ENCODE measurements around the gene ZNF550.
"Not testable (repeated sequence)": the region's sequence is repeated elsewhere in the genome, so short reads cannot be mapped to it uniquely, and the experiment has no call there.

The ZNF550 gene

GRCh38 chr19:57527136-57527881 is 32.4 kb downstream of the ZNF550 start, which contains the start of gene ZNF549:
TSS of gene ZNF549 (plus strand) at chr19:57527356. CDS start at chr19:57527574, 218 bp downstream.
- peak; percentile 91 for DNase-seq

GRCh38 chr19:57518021-57518420 is 41.6 kb downstream of the ZNF550 start:
- not testable (repeated sequence) for DNase-seq

GRCh38 chr19:57515255-57515654 is 44.4 kb downstream of the ZNF550 start:
- DNase-seq = no peak

GRCh38 chr19:57512845-57513244 is 46.8 kb downstream of the ZNF550 start:
- DNase-seq = peak; percentile 25

- DNase-seq = no peak
Measured at GRCh38 chr19:57511484-57511883, 48.2 kb downstream of the ZNF550 start.

GRCh38 chr19:57506163-57506562 is 53.5 kb downstream of the ZNF550 start:
- no peak for DNase-seq

GRCh38 chr19:57500400-57500799 is 59.3 kb downstream of the ZNF550 start:
- DNase-seq = peak; percentile 56

- DNase-seq = peak; percentile 96
Measured at GRCh38 chr19:57499680-57500395, 59.8 kb downstream of the ZNF550 start, which contains the start of gene ZNF773. TSS of gene ZNF773 (plus strand) at chr19:57499938. CDS start at chr19:57500081, 143 bp downstream.

- DNase-seq = not testable (repeated sequence)
Measured at GRCh38 chr19:57499332-57499679, 60.4 kb downstream of the ZNF550 start.

GRCh38 chr19:57488299-57488644 is 71.4 kb downstream of the ZNF550 start:
- DNase-seq = peak; percentile 31

- DNase-seq = peak; percentile 90
Measured at GRCh38 chr19:57487477-57488298, 72.0 kb downstream of the ZNF550 start, which contains the start of gene ZNF419. TSS of gene ZNF419 (plus strand) at chr19:57487750. CDS start at chr19:57487951, 201 bp downstream.
